GM19468 (cell line): ENCODE results near the gene PEX10.

Experiments used
- ATAC-seq: cut with Tn5 transposase; IDR thresholded peaks from one replicate; pipeline ENCODE4 v1.9.1; 2021; ENCODE audit warnings: mild to moderate bottlenecking, moderate library complexity, moderate number of reproducible peaks; ENCODE audit not compliant: unreplicated experiment; ENCODE audit errors: extremely low read depth

PEX10 gene

DNA sequence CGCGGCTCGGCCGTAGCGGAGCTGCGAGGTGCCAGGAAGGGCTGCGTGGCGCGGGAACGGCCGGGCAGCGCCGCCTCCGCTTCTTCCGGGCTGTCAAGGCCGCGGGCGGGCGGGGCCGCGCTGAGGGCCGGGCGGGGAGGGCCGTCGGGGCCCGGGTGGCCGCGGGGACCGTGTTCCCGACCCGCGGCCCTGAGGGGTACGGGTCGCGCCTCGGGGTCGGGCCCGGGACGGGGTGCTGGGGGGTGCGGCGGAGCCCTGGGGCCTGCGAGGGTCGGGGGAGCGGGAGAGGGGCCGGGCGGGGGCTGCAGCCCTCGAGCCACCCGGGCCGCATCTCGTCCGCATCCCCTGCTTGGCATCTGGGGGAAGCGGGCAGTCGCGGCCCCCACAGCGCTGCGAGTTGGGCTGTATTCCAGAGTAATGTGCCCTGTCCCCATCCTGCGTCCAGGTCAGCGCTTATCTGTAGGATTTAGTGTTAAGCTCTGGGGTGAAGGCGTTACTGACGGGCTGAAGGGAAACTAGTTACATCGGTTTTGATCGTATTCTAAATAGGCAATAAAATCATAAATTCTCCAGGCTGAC is 20.3 kb downstream of the PEX10 start:
- no peak for ATAC-seq

DNA sequence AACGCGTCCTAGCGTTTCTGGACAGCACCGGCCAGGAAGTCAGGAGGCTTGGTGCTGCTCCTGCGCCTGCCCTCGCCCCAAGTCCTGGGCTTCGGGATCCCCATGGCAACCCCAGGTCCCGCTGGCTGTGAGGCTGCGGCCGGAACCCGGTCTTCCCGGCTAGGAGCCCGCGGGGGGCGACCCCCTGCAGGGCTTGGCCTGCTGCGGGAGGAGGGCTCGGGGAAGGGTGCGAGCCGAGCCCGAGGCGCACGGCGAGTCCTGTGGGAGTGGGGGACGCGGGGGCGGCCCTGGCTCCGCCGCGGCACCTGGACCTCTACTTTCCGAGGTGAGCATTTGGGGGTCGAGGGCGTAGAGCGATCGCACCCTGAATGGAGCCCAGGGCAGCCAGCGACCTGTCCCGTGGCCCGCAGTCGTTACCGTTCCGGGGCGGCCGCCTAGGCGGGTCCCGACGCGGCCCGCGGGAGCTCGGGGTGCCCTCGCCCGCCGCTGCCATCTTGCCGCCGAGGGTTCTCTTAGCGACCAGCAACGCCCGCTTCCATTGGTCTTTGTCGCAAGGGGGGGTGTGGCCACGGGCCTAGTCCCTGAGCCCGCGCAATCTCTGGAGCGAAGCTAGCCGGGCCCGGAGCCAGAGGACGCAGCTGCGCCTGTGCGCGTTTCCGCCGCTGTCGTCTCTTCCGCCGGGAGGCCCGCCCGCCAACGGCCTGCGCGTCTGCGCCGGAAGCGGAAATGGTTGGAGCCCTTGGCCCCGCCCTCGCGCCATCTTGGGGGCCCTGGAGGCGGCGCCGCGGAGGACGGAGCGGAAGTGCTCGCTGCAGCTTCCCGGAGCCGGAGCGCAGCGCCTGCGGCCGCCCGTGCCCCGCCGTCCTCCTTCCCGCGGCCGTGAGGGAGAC is 21.1 kb downstream of the PEX10 start, which contains the start of the genes MORN1 and RER1:
MORN1 (minus strand) TSS at position 514 of the 890 bp plus-strand sequence; CDS start at position 493, 21 bp downstream.
RER1 (plus strand) TSS at position 801 of the 890 bp plus-strand sequence. CDS start 3,950 bp downstream, outside the sequence.
- ATAC-seq = peak; percentile 86

DNA sequence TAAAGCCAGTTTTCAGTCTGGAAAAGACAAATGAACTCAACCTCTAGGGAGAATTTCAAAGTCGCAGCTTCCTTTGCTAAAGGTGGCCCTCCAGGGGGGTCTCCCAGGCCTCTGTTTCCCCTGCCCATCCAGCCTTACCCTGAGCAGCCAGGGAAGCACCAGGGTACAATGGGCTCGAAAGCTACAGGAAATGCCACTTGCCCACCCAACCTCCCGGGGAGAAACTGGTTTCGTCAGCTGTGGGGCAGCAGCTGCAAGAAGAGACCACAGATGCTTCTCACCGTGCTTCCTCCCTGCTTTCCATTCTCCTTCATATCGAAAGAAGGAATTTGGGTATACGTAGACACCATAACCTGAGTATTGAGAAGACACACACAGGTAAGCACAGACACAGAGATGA is 22.7 kb downstream of the PEX10 start:
- no peak for ATAC-seq

DNA sequence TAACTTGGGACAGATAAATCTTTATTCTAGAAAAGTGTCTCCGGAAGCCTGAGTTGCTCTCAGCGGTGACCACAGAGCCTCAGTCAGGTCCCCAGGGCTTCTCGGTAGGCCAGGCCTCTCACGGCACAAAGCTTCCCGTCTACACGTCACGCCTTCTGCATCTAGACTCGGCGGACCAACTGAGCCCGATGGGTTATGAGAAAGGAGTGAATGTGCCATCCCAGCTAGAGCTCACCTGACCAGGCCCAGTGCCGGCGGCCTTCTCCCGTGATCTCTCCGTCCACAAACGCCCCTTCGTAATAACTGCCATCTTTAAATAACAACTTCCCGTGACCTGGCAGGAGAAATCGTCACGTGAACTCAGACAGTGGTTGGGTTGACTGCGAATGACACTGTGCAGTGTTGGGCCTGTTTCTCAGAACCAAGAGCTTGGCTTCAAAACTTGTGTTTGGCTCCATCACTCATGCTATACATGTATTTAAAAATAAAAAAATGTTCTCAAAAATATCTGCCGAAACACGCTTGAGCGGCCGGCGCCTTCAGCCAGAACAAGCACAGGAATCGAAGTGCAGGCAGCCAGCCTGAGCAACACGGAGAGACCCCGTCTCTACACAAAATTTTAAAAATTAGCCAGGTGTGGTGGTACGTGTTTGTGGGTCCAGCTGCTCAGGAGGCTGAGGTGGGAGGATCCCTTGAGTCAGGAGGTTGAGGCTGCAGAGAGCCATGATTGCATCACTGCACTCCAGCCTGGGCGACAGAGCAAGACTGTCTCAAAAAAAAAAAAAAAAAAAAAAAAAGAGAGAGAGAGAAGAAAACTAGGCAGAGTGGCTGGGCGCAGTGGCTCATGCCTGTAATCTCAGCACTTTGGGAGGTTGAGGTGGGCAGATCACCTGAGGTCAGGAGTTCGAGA is 24.1 kb downstream of the PEX10 start:
- ATAC-seq = no peak

DNA sequence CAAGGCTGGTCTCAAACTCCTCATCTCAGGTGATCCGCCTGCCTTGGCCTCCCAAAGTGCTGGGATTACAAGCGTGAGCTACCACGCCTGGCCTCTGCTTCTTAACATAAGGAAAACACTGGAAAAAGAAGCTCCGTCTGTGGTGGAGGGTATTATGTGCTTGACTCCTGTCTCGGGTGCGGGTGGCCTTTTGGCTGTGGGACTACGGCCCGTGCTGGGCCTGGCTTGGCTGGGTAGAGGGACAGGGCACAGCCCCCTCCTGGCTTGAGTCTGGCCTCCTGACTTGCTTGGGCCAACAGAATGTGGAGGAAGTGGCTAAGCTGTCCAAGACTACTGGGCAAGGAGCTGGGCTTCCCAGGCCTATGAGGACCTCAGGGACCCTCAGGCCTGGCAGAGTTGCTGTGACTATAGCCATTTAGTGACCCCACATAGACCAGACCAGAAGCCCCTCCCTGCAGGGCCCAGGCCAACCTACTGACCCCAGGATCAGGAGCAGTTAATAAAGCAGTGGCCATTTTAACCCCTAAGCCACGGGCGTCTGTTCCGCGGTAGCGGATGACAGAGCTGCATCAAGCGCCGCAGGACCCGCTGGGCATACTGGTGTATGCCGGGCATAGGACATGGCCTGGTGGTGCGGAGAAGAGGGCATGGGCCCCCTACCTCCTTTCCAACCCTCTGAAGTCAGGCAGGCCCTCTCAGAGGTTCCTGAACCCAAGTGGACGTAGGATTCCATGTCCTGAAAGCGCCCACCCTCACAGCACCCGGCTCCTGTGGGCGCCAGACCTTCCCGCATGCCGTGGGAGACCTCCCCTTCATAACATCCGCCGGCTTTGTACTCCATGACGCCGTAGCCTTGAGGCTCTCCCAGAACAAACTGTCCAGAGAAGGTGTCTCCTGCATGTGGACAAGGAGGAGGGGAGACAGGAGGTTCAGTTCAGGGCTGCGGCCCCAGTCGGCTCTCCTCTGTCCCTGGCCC is 25.4 kb downstream of the PEX10 start:
- no peak for ATAC-seq

DNA sequence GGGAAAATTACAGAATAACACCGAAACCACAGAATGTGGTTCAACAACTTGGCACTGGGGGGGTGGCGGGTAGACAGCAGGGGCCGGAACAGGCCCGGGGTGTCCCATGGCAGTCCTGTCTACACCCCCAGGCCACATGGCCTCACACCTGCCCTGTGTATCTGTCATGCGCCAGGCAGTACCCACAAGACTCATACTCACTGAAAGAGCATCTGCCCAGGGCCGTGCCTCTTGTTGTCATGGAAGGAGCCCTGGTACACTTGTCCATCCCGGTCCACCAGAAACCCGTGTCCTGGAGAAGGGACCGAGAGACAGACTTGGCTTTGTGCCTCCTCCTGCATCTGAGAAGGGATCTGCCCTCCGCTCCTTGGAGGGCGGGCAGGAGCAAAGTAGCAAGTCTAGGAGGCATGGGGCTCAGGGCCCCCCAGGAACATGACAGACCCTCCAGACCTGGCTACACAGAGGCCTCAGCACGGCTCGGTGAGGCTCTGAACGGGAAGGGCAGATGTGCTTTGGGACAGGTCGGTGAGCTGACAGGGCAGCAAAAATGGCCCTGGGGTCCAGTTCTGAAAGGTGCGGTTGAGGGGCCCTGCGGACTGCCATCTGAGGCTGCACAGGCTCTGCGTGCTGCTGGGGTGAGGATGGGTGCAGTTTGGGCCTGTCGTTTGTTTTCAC is 26.6 kb downstream of the PEX10 start:
- no peak for ATAC-seq

DNA sequence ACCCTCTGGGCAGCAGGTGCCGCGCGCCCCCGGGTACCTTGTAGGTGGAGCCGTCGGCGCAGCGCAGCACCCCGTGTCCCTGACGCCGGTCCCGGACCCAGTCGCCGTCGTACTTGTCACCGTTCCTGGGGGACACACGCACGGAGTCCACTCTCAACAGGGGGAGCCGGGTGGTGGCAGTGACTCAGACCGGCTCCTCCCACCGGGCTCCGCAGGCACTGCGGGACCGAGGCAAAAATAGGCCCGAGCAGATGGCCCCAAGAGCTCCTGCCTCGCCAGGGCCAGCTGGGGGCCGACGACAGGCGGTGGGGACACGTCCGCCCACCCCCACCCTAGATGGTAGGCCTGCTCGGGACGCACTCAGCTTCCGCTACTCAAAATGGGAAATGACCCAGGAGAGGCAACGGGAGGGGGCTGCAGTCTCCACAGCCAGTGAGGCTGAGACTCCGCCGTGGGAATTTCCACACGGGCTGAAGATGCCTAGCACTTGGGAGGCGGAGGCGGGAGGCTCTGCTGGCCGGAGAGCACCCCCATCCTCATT is 27.4 kb downstream of the PEX10 start:
- no peak for ATAC-seq

DNA sequence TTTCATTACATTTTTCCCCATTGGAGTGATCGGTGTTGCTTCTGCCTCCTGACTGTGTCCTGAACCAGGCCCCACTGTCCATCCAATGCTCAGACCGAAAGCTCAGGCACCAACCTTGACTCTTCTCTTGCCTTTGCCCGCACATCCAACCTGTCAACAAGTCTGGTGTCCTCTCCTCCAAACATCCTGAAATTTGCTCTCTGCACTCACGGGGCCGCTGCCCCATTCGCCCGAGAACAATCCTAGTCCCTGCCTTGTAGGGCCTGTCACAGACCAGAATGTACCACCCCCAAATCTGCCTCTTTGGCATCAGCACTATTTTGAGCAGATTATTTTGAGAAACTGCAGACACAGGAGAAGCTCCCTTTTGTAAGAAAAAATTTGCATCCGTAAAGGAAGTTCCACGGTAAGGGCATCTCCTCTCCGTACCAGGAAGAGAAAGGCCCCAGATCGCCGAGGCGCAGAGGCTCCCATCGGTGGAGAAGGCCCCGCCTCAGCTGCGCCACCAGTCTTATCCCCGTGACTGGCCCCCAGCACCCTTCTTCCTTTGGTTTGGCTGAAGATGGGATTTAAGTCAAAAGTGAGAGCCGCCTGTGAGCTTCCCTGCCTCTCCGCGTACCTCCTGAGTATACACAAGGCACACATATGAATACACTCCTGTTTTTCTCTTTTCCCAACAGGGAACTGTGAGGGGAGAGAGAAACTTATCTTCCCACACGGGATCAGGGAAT is 28.1 kb downstream of the PEX10 start:
- no peak for ATAC-seq

DNA sequence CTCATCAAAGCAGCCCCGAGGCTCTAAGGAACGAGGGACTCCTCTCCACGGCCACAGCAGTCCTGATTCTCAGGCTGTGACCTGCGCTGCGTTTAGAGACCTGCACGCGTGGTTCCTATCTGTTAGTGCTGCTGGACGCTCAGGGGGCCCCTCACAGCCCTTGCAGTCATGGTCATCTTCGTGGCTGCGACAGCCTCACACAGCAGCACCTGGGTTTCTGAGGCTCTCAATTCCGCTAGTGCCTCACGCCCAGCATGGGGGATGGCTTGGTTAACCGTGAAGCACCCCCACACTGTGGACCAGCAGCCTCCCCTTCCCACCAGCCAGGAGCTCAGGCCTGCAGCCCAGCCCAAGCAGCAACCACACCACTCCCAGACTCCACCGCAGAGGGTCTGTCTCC is 28.8 kb downstream of the PEX10 start:
- ATAC-seq = no peak

DNA sequence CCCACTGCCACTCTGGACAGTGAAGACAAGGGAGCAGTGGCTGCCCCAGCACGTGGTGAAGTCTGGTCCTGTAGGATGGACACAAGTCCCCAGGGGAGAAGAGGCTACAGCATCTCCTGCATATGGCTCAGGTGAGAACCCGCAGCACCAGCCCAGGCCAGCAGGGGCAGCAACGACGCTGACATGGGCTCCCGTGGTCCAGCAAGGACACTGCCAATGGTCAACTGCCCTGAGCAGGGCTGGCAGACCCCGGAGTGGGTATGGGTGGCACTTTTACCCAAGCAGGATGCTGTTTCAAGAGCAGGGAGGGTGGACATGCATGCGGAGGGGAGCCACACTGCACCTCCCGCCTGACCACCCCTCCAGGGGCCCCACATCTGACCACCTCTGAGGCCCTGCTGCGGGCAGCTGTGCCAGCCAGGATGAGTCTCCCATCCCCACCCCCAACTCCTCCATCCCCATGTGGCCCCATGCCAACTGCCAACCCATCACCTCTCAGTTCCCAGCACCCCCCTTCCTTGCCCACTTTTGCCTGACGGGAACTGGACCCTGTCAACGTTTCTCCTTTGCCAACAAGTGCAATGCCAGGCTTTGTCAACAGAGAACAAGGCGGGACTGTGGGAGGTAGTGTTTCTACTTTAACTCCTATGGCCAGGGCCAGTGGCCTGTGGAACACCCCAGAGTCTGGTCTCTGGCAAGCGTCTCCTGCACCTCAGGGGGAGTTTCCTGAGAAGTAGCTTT is 29.6 kb downstream of the PEX10 start:
- ATAC-seq = no peak

DNA sequence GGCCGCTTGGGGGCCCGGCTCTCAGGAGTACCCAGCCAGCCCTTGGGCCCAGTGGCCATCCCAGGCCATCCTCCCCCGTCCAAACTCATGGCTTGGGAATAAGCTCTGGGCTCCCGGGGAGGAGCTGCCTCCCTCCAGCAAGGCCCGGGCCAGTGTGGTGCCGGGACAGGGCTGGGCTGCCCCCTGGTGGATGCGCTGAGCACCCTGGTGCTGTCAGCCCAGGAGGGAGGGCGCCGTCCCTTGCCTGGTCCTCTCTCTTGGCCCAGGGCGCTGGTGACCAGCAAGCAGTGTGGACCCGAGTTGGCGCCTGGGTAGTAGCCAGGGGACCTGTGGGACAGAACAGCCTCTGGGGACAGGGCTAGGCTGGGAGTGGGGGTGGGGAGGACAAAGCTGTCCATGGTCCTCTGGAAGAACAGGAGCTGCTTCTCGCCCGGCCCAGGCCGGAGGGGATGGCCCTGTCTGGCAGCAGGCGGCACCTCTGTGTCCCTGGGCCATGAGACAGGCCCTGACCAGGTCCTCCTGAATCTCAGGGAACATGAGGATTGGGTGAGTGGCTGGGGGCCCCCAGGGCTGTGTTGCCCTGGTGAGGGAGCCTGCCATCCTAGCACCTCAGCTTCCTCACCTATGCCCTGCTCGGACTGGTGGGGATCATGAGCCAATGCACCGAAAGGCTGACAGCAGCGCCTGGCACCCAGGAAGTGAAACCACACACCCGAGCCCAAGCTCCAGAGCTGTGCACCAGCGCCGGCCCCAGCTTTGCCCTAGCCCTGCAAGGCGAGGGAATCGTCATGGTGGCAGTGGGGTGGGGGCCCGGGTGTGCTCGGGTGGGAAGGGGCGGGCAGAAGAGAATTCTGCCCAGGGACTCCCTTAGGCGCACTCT is 30.4 kb downstream of the PEX10 start:
- no peak for ATAC-seq

DNA sequence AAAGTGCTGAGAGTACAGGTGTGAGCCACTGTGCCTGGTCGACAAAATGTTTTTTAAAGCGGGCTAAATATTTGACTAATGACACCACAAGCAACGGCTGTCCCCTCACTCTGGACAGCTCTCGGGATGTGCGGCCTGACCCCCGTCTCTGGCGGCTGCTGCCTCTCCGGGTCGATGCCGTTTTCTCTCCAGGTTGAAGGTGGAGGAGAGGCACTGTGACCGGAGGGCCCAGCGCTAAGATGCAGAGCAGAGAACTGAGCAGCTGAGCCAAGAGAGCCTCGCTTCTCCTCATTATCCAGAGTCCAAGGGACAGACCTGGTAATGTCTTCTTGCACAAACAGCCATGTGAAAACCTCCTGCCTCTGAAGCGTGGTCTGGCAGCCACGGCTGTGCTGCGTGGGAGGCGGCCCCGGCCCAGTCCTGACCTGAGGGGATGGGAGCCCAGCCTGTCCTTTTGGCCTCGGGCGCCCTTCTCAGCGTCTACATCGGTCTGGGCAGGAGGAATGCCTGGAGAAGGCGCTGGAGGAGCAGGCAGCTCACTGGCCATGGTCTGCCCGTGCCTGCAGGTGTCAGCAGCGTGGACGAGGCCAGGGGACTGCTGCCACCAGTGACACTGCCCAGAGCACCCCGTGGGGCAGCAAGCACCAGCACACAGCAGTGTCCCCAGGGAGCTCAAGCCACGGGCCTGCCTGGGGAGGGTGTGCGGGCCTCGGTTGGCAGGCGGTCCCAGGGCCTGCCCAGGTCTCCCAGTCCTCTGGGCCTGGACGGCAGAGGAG is 31.4 kb downstream of the PEX10 start:
- ATAC-seq = no peak

DNA sequence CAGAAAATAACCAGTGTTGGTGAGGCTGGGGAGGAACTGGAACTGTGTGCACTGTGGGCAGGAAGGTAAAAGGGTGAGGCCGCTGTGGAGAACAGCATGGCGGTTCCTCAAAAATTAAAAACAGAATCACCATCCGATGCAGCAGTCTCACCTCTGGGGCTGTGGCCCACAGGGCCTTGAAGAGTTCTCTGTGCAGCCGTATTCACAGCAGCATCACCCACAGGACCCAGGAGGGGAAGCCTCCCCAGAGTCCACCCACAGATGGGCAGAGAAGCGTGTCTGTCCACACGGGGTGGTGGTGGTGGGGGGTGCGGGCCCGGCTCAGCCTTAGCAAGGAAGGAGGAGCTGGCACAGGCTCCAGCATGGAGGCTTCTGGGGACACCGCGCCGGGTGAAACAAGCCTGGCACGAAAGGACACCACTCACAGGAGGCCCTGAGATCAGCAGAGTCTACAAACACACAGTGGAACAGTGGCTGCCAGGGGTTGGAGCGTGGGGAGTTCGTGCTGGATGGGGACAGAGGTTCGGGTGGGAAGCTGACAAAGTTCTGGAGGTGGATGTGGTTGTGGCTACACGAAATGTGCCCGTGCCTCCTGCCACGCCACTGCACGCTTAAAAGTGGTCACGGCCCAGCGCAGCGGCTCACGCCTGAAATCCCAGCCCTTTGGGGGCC is 32.5 kb downstream of the PEX10 start:
- no peak for ATAC-seq

DNA sequence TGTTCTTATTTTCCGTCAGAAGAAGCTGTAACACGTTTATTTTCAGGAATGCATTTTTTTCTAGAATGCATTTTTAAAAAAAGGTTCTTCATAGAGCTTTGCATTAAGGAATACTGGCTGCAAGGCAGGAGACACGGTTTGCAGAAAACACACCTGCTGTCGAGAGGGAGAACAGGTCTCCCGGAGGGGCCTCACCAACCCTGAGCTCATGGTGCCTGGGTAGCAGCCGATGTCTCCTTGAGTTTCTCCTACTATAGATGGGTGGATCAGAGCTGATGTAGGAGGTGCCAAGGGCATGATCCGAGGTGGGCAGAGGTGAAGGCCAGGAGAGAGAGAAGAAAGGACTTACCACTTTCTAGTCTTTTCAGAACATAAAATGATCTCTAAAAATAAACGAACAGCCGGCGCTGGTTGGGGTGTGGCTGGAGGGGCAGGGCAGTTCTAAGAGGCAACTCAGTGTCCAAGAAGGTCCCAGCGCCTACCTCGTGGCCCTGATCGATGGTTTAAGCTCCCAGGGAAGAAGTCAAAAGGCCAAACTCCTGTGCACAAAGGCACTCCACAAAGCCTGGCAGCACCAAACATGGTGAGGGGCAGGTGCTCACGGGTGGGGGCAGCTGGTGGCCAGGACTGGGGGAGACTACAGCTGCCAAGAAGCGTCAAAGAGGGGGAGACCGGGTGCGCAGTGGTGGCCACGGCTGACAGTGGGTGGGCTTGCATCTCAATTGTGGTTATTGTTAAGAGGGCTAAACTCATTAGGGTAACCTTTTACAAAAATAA is 33.2 kb downstream of the PEX10 start:
- no peak for ATAC-seq
